Ammon's horn (tissue), 1 donor: ENCODE data around the gene SCP2.

Experiments
- DNase-seq: peaks from one replicate; pipeline ENCODE4 v3.0.0-alpha.2; 2016; ENCODE audit warnings: low spot score

Gene SCP2

DNA sequence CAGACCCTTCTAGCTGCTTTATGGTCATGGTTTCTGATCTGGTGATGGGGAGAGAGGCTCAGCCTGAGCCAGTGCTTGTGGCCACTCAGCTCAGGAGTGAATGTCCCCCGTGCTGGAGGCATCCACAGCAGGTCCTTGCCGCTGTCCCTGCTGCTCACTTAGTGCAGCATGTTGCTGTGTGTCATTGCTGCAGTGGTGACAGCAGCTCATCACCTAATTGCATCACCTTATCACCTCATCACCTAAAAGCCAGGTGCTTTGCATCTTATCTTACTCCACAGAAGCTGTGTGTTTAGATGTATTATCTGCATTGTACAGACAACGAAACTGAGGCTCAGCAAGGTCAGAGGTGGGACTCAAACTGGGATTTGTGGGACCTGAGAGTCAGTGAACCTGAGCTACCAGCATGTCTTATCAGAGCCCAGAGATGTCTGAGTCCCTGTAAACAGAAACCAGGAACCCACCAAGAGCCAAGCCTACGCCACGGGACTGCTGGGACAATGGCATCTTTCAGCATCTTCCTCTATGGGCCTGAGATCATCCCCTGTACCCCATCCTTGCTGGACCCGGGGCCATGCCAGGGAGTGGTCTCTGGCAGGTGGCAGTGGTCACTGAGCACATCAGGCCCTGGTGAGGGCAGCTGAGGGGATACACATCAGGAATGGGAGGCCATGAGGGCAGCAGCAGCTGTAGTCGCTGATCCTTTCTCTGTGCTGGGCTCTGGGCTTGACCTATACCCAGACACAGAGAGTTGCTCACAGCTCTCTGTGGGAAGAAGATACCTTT is 141.4 kb downstream of the SCP2 start:
- DNase-seq = no peak

DNA sequence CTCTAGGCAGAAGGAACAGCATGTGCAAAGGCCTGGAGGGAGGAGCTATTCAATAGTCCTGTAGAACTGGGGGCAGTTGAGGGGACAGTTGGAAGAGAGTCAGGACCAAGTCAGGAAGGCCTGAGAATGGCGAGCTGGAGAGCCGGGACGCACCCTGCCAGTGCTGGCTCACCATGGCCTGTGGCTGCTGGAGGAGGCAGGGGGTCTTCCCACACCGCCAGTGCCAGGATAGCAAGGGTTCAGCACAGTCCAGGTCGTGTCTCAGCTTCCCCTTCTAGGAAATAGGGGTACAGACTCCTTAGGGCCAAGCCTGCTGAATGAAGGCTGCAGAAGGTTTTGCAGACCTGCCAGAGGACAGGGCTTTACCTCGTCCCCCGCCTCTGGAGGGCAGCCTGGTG is 142.2 kb downstream of the SCP2 start:
- DNase-seq = no peak

DNA sequence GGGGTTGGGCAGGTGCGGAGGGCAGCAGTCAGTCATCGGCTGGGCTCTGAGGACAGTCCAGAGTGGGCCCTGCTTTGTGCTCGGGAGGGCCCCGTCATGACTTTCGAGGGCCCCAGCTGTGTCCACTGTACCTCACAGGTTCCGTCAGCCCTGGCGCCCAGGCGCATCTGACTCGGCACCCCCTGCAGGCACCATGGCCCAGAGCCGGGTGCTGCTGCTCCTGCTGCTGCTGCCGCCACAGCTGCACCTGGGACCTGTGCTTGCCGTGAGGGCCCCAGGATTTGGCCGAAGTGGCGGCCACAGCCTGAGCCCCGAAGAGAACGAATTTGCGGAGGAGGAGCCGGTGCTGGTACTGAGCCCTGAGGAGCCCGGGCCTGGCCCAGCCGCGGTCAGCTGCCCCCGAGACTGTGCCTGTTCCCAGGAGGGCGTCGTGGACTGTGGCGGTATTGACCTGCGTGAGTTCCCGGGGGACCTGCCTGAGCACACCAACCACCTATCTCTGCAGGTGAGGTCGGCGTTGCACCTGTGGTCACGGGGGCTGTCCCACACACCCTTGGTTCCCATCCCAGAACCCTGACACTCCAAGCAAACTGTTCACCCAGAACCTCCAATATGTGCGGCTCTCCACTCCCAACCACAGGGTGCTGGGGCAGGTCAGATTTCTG is 142.7 kb downstream of the SCP2 start:
- DNase-seq = no peak

DNA sequence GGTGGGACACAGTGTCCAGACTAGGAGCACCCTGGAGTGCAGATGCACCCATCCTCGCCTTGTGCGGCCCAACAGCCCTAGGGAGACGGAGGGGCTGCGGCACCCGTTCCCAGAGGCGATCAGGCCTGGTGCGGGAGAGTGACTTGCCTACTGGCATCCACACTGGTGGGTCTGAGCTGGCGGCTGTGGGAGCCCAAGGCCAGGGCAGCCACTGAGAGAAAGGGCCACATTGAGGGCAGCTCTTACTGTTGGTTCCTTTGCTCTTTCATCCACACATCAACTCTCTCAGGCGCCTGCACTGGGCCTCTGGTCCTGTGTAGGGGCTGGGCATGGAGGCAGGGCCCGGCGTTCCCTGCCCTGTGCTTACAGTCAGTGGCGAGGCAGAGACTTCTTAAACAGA is 143.5 kb downstream of the SCP2 start:
- no peak for DNase-seq

DNA sequence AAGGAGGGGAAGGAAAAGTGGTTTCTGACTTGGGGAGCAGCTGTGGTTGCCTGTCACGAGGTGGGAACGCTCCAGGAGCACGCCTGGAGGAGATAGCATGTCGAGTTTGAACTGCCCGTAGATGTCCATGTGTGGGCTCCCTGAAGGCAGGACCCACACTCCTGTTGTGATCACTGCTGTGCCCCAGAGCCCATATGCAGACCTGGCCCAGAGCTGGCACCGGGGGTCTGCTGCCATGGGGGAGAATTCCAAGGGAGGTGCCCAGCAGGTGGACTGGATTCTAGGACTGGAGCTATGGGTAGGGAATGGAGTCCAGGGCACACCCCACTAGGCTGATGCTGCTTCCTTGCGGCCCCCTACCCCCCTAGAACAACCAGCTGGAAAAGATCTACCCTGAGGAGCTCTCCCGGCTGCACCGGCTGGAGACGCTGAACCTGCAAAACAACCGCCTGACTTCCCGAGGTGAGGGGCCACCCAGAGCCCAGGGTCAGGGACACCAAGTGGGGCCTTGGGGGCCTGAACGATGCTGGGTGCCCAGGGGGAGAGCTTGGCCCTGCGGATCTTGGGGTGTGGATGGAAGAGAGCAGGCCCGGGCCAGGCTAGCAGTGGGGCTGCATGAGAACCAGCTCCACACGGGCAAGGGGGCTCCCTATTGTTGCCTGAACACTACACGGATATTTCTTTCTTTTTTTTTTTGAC is 144.2 kb downstream of the SCP2 start:
- no peak for DNase-seq

DNA sequence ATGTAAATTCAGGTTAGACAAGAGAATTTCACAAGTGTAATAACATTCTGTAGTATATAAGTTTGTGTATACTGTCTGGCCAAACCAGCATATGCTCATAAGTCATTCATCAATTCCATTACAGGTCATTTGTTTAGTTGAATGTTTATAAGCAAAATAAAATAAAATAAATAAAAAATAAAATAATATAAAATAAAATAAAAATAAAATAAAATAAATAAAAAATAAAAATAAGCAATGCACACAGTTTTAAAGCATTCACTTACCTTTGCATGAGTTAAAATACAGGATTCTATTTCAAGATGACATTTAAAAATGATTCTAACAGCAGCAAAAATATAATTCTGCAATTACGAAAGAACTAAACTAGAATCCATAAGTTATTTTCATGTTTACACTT is 144.8 kb downstream of the SCP2 start:
- DNase-seq = no peak

DNA sequence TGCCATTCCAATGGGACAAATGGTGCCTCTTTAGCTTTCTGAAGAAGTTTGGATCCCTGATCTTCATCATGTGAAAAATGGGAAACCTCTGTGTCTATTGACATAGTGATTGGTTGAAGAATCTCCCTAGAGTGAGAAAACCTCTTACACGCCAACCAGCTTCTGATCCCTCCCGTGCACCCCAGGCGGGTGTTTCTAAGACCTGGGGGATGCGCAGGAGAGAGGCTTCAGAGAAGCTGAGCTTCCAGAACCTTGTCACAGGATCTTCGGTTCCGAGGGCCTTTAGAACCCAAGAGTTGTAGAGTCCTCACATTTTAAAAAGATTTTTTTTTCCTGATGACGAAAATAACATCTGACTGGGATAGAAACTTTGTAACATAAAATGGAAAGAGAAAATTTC is 146.2 kb downstream of the SCP2 start:
- no peak for DNase-seq

DNA sequence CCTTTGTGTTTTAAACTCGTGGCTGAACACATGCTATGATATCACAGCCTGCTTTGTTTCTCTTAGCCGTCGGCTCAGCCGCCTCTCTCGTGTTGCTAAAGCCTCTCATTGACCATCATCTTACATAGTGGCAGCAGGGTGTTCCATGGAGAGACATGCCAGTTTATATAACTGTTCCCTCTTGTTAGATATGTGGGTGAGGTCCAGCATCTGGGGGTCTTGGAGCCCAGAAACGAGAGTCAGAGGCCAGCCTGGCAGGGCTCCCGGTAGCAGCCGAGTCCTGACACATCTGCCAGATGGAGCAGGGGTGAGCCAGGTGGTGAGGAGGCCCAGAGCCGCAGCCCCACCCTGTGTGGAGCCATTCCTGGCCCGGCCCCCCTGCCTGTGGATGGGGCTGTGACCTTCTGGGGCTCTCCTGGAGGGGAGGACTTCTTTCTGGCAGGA is 146.8 kb downstream of the SCP2 start:
- peak; percentile 40 for DNase-seq

DNA sequence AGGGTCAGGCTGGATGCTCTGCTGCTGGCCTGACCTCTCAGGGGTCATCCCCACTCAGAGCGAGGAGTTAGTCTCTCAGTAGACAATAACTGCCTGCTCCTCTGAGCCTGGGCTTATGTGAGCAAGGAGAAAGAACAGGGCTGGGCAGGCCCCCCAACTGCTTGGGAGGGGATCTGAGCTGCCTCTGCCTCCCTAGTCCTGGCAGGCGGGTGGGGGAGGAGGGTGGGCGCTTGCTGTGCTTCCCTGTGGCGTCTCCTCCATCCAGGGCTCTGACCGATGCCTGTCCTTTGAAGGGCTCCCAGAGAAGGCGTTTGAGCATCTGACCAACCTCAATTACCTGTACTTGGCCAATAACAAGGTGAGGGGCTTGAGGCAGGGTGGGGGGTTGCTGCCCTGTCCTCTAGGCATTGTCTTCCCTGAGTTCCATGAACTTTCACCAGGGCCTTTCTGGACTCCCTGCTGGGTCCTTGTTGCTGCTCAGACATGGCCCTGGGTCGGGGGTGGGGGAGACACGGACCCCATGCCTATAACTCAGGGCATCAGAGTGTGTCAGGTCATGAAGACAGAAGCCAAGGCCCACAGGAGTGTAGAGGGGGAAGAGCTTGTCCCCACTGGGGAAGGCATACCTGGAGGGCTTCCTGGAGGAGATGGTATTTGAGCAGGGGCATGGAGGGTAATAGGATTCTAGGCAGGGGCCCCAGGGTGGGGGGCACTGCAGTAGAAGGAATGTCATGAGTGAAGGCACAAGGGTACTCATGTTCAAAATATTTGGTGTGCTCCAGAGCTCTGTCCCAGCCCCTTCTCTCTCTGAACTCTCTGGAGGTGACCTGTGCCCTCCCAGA is 147.5 kb downstream of the SCP2 start:
- DNase-seq = no peak

DNA sequence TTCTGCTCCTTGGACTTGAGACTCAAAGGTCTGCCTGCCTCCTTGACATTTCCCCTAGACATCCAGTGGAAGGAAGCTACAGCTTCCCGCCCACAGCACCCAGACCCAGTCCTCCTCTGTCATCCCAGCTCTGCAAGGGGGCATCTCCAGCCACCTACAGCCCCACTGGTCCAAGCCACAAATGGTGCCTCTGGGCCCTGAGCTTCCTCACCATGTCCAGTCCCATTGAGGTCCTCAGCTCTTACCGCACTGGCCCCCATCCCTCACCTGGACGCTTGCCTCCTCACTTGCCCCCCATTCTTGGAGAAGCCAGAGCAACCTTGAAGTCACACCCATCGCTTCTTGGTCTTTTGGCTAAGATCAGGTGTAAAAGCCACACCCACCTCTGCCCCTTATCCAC is 148.1 kb downstream of the SCP2 start:
- DNase-seq = no peak

DNA sequence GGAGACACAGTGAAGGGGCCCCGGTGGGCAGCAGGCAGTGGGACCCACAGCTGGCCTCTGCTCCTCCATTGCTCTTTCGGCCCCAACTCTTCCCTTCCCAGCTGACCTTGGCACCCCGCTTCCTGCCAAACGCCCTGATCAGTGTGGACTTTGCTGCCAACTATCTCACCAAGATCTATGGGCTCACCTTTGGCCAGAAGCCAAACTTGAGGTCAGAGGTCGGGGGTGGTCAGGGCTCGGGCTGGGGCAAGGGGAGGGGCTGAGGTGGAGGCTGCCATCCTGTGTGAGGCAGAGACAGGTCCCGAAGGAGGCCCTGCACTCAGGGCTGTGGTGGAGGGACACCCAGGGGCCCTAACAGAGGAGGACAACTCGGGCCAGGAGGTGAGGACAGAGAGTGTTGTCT is 148.7 kb downstream of the SCP2 start:
- no peak for DNase-seq

DNA sequence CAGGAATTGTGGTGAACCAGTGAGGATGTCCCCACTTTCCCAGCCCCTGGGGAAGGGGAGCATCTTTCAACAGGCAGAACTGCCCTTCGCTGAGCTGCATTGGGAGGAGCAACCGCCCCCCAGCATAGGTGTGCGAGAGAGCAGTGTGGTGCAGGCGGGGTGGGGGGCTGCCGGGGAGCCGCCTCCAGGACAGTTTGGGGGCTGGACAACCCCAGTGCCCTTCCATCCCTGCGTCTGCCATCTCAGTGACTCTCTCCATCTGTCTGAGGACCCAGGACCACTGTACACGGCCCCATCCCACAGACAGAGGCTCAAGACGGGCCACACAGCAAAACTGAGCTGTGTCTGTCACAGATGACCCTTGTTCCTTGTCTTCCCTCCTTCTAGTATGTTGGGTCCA is 149.1 kb downstream of the SCP2 start:
- DNase-seq = no peak

DNA sequence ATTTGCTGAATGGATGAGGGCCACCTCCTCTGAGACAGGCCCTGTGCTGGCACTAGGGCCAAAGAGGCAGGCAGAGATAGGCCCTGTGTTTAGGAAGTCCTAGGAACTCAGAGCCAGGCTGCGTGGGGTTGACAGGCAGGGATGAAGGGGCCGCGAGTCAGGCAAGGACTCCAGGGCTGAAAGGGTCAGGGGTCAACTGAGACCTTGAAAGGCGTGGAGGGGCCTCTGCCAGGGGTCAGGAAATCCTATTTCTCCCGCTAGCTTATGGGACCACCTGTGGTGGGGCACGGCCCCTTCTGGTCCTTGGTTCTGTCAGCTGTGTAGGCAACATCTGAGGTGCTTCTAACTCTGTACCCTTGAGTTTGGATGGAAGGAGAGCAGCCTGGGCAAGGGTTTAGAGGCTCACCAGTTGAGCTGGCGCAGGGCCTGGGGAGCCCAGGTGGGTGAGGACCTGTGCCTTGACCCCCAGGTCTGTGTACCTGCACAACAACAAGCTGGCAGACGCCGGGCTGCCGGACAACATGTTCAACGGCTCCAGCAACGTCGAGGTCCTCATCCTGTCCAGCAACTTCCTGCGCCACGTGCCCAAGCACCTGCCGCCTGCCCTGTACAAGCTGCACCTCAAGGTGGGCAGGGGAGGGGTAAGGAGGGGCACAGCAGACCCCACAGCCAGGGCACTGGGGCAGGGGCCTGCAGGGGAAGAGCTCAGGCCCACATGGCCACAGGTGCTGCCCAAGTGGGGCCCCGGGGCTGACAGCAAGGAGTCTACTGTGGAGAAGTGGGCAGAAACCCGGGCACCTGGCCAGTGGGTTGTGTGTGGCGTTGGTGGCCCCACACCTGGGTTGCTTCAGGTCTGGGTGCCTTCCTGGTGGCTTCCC is 149.9 kb downstream of the SCP2 start:
- no peak for DNase-seq

DNA sequence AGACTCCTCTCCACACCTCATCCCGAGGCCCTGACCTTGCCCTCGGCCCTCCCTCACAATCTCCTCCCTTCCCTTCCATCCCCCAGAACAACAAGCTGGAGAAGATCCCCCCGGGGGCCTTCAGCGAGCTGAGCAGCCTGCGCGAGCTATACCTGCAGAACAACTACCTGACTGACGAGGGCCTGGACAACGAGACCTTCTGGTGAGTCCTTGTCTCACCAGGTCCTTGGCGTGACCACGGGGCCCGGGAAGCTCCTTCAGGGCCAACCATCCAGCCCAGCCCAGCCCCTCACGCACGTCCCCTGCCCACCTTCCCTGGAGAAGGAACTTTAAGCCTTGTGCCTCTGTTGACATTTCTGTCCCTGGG is 150.5 kb downstream of the SCP2 start:
- no peak for DNase-seq

DNA sequence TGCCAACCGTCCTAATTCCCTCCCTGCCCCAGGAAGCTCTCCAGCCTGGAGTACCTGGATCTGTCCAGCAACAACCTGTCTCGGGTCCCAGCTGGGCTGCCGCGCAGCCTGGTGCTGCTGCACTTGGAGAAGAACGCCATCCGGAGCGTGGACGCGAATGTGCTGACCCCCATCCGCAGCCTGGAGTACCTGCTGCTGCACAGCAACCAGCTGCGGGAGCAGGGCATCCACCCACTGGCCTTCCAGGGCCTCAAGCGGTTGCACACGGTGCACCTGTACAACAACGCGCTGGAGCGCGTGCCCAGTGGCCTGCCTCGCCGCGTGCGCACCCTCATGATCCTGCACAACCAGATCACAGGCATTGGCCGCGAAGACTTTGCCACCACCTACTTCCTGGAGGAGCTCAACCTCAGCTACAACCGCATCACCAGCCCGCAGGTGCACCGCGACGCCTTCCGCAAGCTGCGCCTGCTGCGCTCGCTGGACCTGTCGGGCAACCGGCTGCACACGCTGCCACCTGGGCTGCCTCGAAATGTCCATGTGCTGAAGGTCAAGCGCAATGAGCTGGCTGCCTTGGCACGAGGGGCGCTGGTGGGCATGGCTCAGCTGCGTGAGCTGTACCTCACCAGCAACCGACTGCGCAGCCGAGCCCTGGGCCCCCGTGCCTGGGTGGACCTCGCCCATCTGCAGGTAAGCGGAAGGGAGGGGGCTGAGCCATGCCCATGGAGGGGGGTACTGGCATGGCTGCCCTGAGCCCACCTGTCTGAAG is 151.4 kb downstream of the SCP2 start:
- DNase-seq = no peak

DNA sequence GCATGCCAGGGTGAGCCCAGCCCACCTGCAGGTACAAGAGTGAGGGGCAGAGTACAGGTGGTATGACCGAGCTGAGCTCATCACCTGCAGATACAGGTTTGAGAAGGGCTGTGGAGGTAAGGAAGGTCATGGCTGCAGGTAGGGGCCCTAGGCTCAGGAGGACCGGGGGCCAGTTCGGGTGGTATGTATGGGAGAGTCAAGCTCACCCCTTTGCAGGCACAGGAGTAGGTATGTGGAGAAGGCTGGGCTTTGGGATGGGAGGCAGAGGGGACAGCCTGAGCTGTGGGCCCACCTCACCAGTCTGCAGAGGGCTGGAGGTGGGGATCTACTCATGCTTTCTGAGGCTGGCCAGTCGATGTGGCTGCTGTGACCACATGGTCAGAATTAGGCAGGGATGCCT is 152.2 kb downstream of the SCP2 start:
- no peak for DNase-seq

DNA sequence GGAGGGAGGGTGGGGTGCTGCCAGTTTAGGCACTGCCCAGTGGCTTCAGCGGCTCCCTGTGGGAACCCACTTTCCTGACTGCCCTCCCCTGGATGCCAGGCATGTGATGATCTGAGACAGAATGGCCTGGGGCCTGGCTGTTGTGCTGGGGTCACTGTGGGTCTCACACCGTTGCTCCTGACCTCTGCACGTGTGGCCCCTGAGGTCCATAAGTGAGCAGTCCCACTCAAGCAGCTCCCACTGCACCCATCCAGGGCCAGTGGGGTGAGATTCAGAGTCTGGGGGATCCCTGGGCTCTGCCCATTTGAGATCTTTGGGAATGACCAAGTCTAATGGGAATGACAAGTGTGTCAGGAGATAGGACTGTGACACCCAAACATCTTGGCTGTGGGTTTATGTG is 153.0 kb downstream of the SCP2 start:
- no peak for DNase-seq

DNA sequence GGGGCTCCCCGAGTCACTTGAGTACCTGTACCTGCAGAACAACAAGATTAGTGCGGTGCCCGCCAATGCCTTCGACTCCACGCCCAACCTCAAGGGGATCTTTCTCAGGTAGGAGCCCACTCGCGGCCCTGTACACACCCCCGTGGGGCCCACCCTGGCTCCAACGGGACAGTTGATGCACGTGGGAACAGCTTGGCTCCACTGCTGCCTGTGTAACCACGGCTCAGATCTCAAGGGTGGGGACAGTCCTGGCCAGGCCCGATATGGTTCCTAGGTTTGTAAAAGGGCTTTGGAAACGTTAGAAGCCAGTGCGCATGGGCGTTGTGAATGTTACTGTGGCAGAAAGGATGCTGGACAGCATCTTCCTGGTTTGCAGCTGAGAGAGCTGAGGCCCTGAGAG is 153.7 kb downstream of the SCP2 start:
- DNase-seq = no peak

DNA sequence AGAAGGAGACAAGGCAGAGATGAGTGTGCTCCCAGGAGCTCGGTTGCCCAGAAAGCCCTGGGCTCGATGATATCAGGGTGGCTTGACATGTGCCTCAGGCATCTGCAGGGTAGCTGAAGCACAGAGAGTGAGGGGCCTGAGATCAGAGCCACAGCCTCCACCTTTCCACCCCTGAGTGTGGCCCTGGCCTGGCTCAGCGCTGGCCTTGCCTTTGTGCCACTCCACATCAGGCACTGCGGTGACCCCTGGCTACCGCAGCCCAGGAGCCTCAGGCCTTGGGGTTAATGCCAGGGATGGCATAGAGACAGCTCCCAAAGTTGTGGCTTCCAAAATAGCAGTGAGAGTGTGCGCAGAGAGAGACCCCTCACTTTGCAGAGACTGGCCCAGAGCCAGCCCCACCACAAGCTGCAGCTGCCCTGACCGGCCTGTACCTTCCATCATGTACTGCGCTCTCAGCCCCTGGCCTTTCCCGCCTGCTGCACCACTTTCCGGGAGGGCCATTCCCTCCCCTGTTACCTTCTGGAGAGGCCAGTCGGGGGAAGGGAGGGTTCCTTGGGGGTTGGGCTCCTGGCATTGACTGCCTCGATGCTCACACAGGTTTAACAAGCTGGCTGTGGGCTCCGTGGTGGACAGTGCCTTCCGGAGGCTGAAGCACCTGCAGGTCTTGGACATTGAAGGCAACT is 154.4 kb downstream of the SCP2 start:
- DNase-seq = no peak
